WTC11 (cell line): ENCODE data around the gene SHISA6.

Source experiments
- CTCF ChIP-seq: fragments of 200-600 bp; IDR thresholded peaks from 2 replicates; pipeline ENCODE4 v1.8.0; 2022; ENCODE audit warnings: antibody characterized with exemption
- HMGXB4 ChIP-seq: sonication (generic); formaldehyde crosslinking; IDR thresholded peaks from 2 replicates; pipeline ENCODE4 v1.8.1; 2023; ENCODE audit warnings: mild to moderate bottlenecking, moderate library complexity, missing genetic modification reagents
- MAX ChIP-seq: sonication (generic); formaldehyde crosslinking; IDR thresholded peaks from 2 replicates; pipeline ENCODE4 v1.8.0; 2022; ENCODE audit warnings: mild to moderate bottlenecking, missing genetic modification reagents
- MXD4 ChIP-seq: fragments of 250-450 bp; sonication (Bioruptor Pico); IDR thresholded peaks from 2 replicates; pipeline ENCODE4 v1.8.0; 2021; ENCODE audit warnings: mild to moderate bottlenecking, moderate library complexity, borderline replicate concordance
- OVOL2 ChIP-seq: fragments of 250-450 bp; sonication (Bioruptor Pico); IDR thresholded peaks from 2 replicates; pipeline ENCODE4 v1.9.0; 2021; ENCODE audit warnings: mild to moderate bottlenecking, borderline replicate concordance
- PRDM15 ChIP-seq: sonication (generic); formaldehyde crosslinking; IDR thresholded peaks from 2 replicates; pipeline ENCODE4 v1.8.0; 2022; ENCODE audit warnings: missing genetic modification reagents
- TCF7 ChIP-seq: sonication (generic); formaldehyde crosslinking; IDR thresholded peaks from 2 replicates; pipeline ENCODE4 v1.8.0; 2022; ENCODE audit warnings: mild to moderate bottlenecking, low read depth, missing genetic modification reagents, moderate library complexity
- TEAD4 ChIP-seq: sonication (generic); formaldehyde crosslinking; IDR thresholded peaks from 2 replicates; pipeline ENCODE4 v1.8.0; 2022; ENCODE audit warnings: mild to moderate bottlenecking, missing genetic modification reagents
- USF2 ChIP-seq: sonication (generic); formaldehyde crosslinking; IDR thresholded peaks from 2 replicates; pipeline ENCODE4 v1.8.1; 2023; ENCODE audit warnings: mild to moderate bottlenecking, missing genetic modification reagents, moderate library complexity
- ZBTB21 ChIP-seq: sonication (generic); formaldehyde crosslinking; IDR thresholded peaks from 2 replicates; pipeline ENCODE4 v1.8.1; 2023; ENCODE audit warnings: mild to moderate bottlenecking, missing genetic modification reagents, borderline replicate concordance
- ZNF232 ChIP-seq: sonication (generic); formaldehyde crosslinking; IDR thresholded peaks from 2 replicates; pipeline ENCODE4 v1.8.0; 2022; ENCODE audit warnings: mild to moderate bottlenecking, missing genetic modification reagents
- ZNF416 ChIP-seq: fragments of 250-450 bp; sonication (Bioruptor Pico); IDR thresholded peaks from 2 replicates; pipeline ENCODE4 v1.9.0; 2021; ENCODE audit warnings: mild to moderate bottlenecking, inconsistent platforms

GRCh38 chr17:11340803-11341202 is 99.8 kb downstream of the SHISA6 start:
- TF ChIP-seq OVOL2 (CRISPR knock-in tag) (no peak), ZNF232 (CRISPR knock-in tag) (no peak), CTCF (no peak), MAX (CRISPR knock-in tag) (no peak), HMGXB4 (CRISPR knock-in tag) (no peak), USF2 (CRISPR knock-in tag) (no peak), MXD4 (no peak), TCF7 (CRISPR knock-in tag) (no peak), ZBTB21 (CRISPR knock-in tag) (no peak), ZNF416 (CRISPR knock-in tag) (no peak), PRDM15 (CRISPR knock-in tag) (no peak), TEAD4 (CRISPR knock-in tag) (no peak)
